Pons (tissue), 1 donor: ENCODE results near the gene LGALS7B.
"Not testable (repeated sequence)": the region's sequence is repeated elsewhere in the genome, so short reads cannot be mapped to it uniquely, and the experiment has no call there.

ENCODE experiments used
- DNase-seq: peaks from one replicate; pipeline ENCODE4 v3.0.0-alpha.2; 2016; ENCODE audit warnings: low spot score

The LGALS7B gene

DNA sequence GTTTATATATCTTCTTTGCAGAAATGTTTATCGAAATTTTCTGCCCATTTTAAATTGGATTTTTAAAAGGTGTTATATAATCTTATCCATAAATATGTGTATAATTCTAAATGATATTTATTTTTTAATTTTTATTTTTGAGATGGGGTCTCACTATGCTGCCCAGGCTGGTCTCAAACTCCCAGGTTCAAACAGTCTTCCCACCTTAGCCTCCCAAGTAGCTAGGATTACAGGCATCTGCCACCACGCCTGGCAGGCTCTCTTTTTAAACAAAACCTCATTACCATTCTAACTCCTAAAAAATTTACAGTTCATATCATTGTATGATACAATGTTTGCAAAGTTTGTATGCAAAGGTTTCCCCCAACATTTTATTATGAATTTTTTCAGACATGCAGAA, 7.2 kb downstream of the LGALS7B start:
- no peak for DNase-seq

DNA sequence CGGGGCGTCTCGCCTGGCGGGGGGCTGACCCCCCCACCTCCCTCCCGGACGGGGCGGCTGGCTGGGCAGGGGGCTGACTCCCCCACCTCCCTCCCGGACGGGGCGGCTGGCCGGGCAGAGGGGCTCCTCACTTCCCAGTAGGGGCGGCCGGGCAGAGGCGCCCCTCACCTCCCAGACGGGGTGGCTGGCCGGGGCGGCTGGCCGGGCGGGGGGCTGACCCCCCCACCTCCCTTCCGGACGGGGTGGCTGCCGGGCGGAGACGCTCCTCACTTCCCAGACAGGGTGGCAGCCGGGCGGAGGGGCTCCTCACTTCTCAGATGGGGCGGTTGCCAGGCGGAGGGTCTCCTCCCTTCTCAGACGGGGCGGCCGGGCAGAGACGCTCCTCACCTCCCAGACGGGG, 8.8 kb downstream of the LGALS7B start:
- not testable (repeated sequence) for DNase-seq

DNA sequence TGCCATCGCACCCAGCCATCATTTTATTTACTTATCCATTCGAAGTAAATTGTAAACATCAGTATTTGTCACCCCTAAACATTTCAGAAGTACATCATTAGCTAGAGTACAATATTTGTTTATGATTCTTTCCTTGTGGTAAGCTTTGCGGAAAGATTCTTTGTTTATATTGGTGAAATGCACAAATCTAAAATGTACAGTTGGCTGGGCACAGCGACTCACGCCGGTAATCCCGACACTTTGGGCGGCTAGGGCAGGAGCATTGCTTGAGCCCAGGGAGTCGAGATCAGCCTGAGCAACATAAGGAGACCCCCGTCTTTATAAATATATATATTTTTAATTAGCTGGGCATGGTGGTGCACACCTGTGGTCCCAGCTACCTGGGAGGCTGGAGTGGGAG, 10.1 kb downstream of the LGALS7B start:
- DNase-seq, result no peak

GRCh38 chr19:38800577-38801347, 11.8 kb downstream of the LGALS7B start:
- DNase-seq, result no peak

- no peak for DNase-seq
These were observed 12.5 kb downstream of the LGALS7B start for GRCh38 chr19:38801359-38802095.

DNA sequence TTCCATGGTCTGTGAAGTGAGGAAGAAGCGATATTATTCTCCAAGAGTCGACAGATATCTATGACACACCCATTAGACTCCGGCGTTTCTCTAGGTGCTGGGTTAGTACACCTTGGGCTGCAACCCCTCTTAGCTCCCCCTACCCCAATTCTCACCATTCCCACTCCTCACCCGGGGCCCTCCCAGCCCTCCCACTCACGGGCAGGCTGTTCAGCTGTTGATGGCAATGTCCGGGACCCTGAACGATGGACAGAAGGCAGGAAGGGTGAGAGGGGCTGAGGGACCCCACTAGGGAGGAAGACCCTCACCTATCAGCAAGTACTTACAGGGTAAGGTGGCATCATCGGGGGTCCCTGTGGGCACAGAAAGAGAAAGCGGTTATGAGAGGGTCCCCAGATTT, 14.5 kb downstream of the LGALS7B start:
- DNase-seq, result no peak

DNA sequence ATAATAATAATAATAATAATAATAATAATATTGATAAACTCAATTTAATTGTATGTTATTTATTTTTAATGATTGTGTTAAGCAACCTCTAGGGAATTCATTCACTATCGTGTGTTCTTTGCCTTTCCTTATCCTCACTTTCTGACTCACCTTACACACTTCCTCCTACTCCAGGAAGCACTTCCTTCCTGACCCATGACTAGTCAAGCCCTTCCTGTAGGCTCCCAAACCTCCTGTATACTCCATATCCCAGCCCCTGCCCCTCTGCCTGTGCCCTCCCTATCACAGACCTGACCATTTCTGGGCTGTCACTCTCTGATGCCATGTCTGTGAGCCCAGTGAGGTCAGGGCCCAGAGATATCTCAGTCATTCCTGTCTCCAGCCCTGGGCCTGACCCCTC, 16.2 kb downstream of the LGALS7B start:
- no peak for DNase-seq

DNA sequence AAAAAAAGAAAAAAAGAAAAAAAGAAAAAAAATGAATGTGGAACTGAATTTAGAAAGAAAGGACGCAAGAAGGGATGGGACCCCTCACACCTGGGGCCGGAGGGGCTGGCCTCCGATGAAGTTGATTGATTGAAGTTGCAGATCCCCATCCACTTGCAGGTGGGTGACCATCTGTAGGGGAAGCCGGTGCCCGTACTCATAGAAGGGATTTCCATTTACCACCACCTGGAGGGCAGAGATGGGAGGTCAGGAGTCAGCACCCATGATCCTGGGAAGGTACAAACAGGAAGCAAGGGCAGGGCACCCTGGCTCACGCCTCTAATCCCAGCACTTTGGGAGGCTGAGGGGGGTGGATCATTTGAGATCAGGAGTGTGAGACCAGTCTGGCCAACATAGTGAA, 17.4 kb downstream of the LGALS7B start:
- DNase-seq, result no peak

GRCh38 chr19:38807374-38808098, 18.5 kb downstream of the LGALS7B start:
- DNase-seq, result not testable (repeated sequence)

DNA sequence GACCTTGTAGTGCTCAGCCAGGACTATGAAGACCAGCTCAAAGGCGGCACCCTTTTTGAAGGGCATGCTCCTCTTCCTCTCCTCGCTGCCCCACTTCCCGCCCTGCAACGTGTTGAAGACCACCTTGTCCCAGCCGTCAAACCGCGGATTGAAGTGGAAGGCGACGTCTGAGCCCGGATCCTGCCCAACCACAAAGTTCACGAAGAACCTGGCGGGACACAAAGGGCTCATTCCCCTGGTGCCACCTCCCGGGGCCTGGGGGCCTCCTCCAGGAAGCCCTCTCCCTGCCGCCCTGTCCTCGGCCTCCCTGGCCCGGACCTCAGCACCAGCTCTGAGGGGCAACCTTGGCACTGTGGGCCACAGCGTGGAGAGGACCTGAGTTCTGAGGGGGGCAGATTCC, 19.7 kb downstream of the LGALS7B start:
- no peak for DNase-seq

GRCh38 chr19:38809592-38810252, 20.7 kb downstream of the LGALS7B start:
- no peak for DNase-seq

DNA sequence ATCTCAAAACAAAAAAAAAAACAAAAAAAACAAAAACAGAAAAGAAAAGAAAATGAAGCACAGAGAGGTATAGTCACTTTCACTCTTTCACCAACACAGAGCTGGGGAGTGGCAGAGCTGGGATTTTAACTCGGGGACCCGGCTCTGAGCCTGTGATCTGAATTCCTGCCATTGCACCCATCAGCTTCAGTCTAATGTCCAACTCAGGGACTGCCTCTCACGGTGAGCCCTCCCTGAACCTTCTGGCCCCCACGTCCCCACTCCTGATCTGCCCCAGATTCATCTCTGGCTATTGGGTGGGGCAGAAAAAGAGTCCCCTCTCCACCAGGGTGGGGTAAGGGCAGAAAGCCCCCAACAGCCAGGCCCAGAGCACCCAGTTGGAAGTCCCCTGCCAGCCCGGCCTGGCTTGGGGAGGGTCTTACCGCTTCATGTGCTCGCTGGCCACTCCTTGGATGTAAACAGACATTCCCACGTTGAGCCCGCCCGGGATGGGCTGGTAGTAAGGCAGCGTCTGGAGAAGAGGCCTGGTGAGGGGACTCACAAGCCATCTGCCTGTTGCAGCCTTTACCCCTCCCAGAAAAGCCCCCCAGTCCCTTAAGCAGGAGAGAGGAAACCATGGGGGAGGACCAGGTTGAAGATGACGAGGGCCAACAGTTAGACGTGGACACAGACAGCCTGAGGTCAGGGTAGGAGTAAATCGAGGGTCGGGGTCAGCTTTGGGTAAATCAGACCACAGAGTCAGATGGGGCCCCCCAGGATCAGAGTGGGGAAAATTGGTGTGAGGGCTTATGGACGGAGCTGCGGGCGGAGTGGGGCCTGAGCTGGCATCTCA, 23.2 kb downstream of the LGALS7B start:
- no peak for DNase-seq

DNA sequence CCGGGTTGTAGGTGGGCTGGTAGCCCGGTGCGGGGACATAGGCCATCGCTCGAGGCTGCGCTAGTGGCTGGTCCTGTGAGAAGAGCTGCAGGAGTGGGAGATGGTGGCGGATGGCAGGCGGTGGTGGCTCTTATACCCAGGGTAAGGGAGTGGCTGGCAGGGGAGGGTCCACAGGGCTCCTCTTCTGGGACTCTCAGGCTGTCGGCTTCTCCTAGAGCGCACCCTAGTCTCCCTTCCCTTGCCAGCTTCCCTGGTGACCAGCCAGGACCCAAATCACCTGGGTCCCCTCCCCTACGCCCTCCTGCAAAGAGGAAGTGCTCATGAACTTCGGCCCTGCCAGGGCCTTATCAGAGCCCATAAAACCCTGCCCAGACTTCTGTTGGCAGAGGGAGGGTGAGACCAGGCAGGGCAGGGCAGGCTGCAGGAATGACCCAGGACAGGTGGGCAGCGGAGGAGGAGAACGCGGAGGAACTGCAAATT, 23.9 kb downstream of the LGALS7B start, which contains the start of gene LGALS4:
Gene LGALS4, minus strand, starts transcription at position 105 of the 480 bp plus-strand sequence. Its CDS starts 59 bp downstream, at position 46.
- no peak for DNase-seq

- DNase-seq, result no peak
These were observed 24.3 kb downstream of the LGALS7B start for GRCh38 chr19:38813323-38813722.

DNA sequence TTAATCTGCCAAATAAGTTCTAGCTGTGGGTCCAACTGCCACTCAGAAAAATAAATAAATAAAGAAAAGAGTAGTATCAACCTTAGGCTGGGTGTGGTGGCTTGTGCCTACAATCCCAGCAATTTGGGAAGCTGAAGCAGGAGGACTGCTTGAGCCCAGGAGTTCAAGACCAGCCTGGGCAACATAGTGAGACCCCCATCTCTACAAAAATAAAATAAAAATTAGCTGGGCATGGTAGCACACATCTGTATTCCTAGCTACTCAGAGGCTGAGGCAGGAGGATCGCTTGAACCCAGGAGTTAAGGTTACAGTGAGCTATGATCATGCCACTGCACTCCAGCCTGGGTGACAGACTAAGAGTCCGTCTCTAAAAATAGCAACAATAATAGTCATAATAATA, 24.9 kb downstream of the LGALS7B start:
- not testable (repeated sequence) for DNase-seq

DNA sequence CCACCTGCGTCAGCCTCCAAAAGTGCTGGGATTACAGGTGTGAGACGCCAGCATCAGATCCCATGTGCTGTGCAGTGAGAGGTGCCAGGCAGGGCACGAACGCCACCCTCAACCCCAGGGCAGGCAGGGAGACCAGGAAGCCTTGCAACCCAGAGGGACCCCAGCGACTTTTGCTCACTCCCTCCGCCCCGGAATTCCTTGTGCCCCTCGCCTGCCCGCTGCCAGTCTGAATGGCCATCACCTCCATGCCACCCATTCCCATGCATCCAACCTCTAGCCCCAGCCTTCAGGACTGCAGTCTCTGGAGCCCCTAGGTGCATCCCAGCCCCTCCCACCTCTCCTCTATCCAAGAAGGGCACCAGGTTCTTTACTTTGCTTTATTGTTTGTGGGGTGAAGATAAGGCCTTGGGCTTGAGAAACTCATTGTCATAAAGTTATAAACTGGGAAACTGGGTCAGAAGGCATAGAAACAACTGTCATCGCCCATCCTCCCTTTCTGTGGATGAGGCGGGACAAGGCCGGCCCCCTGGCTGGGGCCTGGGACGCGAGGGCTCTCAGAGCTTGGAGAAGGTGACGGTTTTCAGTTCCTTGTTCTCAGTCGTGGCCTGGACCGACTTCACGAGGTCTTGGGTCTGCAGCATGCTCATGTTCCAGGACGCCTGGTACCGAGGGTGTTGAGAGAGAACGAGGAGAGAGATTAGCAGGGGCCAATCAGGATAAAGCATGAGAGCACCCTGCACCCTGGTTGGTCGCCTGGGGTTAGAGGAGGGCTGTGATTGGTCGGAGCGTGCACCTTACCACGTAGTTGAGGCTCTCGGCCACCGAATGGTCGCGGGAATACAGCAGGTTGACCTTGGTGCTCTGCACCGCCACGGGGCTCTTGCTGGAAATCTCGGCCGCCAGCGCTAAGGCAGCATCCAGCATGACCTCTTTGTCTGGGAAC, 26.3 kb downstream of the LGALS7B start:
- no peak for DNase-seq

DNA sequence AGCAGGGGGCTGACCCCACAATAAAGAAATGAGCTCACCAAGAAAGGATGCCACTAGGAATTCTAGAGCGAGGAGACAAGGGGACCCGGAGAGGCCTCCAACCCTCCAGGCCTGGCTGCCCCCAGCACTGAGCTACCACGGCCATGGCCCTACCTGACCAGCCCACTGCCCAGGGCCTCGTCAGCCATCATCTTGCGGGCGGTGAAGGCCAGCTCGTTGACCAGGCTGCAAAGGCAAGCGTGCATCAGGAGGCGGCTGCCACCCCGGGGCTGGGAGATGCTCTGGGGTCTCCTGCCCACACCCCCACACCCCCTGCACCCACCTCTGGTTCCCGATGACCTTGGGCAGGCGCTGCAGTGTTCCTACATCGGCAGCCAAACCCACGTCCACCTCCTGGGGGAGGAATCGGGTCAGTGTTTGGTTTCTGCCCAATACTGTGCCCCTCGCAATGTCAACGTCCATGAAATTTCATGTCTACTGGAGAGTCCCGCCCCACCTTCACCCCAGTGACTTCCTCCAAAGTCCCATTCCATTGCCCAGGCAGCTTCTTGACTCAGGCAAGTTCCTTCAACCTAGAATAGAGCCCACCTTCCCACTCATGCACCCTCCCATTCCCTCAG, 27.2 kb downstream of the LGALS7B start:
- no peak for DNase-seq

GRCh38 chr19:38817081-38817480, 28.1 kb downstream of the LGALS7B start:
- DNase-seq, result no peak

DNA sequence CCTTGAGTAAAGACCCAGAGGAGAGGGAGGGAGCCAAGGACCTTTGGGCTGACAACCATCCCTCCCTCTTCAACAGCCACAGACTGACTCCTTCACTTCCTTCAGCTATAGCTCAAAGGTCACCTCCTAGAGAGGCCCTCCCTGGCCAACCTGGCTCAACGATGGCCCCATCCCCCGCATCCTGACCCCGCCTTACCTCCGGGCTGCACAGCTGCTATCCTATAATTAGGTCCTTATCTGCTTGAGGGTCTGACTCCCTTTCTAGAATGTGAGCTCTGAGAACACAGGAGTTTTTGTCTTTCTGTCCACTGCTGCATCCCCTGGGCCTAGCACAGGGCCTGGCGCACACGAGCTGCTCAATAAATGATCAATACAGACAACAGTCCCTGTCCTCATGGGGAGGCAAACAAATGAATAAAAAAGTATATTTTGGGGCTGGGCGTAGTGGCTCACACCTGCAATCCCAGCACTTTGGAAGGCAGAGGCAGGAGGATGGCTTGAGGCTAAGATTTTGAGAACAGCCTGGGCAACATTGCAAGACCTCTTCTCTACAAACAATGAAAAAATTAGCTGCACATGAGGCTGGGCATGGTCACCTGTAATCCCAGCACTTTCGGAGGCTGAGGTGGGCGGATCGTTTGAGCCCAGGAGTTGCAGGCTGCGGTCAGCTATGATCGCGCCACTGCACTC, 30.4 kb downstream of the LGALS7B start:
- no peak for DNase-seq
